ENCODE data around the gene CHD5.
"Not testable (repeated sequence)": the region's sequence is repeated elsewhere in the genome, so short reads cannot be mapped to it uniquely, and the experiment has no call there.

The CHD5 gene

DNA sequence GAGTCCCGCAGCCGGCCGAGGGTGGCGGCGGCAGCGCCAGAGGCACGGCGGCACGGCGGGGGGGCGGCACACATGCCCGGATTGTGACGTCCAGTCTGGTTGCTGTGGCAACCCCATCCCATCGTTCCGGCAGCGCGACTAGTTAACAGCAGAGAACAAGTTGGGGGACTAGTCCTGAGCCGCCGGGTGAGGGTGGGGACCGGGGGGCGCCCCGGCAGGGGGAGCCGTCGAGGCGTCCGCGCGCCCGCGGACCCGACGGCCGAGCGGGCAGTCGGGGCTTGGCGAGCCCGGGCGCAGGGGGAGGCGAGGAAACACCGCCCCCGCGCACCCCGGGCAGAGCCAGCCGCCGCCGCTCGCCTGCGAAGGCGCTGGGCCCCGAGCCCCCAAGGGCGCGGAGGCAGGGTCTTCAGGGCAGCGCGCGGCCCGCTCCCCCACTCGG lies at the start of gene CHD5:
Gene CHD5 (minus strand): TSS at position 54 of the 439 bp plus-strand sequence. CDS start 298 bp downstream, outside the sequence.
- peak; percentile 27 for DNase-seq

DNA sequence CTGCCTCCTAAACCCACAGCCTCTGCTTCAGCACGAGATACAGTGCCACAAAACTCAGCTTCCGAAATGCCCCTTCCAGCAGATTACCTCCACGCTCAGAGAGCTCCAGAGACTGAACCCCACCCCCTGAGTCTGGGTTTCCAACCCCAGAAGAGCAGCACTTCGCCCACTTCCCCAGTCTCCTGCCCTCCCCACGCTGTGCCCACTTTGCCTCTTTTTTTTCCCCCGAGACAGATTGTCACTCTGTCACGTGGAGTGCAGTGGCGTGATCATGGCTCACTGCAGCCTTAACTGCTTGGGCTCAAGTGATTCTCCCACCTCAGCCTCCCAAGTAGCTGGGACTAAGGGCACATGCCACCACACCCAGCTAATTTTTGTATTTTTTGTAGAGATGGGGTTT lies 45.5 kb upstream of the CHD5 start:
- DNase-seq, result no peak

DNA sequence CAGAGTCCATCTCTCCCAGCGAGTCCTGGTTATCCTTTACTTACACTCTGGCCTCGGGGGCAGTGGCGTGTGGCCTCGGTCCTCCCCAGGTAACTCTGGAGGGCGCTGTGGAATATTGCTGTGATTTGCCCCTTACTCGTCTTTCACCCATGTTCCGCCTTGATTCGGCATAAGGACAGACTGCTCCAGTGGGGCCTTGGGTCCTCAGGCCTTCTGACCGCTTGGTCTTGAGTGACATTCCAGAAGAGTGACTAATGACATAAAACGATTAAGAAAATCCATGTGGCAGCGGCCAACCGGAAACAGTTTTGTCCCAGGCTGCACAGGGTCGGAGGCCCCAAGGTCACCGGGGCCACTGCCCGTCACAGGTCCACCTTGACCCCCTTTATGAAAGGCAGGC lies 44.6 kb upstream of the CHD5 start:
- no peak for DNase-seq

GRCh38 chr1:6223617-6224016 lies 43.5 kb upstream of the CHD5 start:
- no peak for DNase-seq

DNA sequence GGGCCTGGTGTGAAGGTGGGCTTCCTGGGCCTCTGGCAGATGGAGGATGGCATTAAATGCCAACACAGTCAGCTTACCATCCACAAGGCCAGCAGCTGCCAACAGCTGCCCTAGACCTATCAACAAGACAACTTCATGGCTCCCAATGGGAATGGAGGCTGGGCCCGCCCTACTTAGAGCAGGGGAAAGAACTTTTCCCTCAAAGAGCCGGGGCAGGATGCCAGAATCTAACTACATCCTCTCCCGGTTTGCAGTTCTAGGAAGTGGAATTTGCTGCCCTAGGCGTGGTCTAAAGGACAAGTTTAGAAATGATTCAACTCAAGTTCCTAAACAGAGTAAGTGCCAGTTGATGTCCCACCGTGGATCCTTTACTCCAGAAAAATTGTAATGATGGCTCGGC lies 42.5 kb upstream of the CHD5 start:
- no peak for DNase-seq

DNA sequence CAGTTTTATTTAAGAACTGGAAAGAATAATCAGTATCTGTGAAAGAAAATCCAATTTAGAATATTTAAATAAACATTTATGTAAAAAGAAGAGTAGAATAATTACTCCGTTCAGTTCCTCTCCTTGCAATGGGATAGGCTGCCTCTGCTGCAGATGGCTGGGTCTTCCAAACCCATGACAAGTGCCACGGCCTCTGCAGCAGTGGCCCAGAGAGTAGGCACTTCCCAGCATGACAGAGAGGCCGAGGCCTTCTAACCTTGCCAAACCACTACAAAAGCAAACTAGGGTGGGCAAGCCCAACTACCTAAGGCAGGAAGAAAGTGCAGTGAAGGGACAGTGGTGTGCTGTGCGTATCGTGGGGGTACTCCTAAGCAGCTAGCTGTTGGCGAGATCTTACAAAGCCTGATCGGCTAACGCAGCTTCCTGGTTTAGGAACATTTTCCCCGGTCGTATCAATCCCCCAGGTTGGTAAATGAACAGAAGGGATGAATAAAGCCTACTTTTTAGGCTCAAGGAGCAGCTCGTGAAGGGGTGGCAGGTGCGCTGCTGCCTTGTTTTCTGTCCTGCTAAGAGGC lies 41.2 kb upstream of the CHD5 start:
- DNase-seq, result no peak

DNA sequence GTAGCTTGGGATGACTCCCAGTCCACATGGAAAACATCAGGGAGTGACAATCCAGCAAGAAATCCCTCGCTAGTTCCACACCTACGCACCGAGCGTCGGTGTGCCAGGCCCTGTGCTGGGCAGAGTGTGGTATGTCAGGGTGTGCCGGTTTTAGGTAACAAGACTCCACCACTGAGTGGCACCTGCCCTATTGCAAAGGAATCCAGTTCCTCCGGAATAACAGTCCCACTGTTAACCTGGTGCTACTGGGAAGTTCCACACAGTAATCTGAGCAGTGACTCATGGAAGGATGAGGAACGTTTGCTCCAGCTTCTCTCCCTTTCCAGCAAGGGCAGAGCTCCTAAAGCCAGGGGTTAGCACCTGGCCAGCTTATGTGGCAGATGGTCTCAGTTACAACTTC lies 40.1 kb upstream of the CHD5 start:
- DNase-seq, result no peak

GRCh38 chr1:6219641-6220040 lies 39.5 kb upstream of the CHD5 start:
- DNase-seq, result not testable (repeated sequence)

DNA sequence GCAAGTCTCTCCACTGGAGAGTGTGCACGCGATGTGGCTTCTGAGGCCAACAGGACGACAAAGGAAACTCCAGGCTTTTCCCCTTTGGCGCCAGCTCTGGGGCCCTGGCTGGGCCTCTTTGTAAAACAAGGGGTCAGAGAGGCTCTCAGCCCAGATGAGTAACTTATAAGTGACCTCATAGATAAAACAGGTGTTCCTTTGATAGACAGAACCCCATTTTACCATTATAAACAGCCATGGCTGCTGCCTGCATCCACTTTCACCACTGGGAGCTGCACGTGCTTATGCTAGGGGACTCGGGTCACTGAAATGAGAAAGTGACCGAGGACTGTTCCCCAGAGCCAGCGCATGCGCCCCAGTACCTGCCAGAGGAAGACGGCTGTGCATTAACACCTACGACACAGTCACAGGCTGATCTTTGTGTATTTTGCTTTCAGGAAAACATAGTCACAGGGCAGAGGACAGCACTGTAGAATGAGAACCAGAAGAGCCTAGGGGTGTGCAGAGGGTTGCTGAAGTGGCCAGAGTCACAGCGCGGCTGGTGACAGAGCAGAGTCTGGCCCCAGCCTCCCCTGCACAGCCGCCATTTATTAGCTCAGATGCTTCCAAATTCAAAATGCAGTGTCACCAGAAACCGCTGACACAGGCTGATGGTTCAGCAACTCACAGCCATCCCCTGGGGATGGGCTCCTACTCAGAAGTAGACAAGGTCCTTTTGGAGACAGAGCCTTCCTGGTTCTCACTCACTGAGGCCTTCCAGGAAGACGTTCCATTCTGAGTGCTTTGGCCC lies 38.4 kb upstream of the CHD5 start:
- no peak for DNase-seq

DNA sequence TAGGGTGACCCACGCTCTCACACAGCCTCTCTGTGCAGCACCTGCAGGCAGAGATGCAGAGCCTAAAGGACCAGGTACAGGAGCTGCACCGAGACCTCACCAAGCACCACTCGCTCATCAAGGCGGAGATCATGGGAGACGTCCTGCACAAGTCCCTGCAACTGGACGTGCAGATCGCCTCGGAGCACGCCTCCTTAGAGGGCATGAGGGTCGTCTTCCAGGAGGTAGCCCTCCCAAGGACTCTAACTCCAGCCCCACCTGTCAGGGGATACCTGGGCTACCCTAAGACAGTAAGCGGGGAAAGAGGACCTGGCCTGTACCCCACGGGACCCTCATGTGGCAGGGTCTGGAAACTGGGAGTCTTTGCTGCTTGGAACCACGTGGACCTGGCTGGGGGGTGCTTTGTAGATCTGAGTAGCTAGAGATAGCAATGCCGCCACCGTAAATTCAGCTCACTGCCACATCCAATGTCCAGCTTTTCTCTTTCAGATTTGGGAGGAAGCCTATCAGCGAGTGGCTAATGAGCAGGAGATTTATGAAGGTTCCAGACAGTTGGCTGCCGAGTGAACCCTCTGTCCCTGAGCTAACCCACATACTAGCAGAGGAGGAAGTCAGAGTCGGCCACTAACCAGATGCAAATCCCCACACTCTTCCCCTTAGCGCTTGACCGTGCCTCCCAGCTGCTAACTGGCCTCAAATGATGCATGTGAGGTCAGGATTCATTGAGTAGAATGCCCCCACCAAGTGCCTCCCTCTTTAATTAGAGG lies 32.3 kb upstream of the CHD5 start:
- peak; percentile 65 for DNase-seq

DNA sequence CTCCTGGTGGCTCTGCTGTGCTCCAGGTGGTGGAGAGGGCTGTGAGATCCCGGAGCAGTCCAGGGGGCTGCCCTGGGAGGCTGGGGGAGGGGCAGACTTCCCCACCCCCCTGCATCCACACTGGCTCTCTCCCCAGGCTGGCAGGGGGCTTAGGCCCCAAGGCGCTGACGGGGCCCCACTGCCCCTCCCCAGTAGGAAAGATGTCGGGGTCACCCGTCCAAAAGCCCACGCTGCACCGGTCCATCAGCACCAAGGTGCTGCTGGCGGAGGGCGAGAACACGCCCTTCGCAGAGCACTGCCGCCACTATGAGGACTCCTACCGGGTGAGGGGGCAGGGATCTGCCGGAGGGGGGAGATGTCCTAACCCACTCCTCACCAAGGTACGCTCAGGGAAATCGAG lies 31.6 kb upstream of the CHD5 start:
- DNase-seq, result no peak

- no peak for DNase-seq
Measured at GRCh38 chr1:6210591-6211355, 30.7 kb upstream of the CHD5 start.

DNA sequence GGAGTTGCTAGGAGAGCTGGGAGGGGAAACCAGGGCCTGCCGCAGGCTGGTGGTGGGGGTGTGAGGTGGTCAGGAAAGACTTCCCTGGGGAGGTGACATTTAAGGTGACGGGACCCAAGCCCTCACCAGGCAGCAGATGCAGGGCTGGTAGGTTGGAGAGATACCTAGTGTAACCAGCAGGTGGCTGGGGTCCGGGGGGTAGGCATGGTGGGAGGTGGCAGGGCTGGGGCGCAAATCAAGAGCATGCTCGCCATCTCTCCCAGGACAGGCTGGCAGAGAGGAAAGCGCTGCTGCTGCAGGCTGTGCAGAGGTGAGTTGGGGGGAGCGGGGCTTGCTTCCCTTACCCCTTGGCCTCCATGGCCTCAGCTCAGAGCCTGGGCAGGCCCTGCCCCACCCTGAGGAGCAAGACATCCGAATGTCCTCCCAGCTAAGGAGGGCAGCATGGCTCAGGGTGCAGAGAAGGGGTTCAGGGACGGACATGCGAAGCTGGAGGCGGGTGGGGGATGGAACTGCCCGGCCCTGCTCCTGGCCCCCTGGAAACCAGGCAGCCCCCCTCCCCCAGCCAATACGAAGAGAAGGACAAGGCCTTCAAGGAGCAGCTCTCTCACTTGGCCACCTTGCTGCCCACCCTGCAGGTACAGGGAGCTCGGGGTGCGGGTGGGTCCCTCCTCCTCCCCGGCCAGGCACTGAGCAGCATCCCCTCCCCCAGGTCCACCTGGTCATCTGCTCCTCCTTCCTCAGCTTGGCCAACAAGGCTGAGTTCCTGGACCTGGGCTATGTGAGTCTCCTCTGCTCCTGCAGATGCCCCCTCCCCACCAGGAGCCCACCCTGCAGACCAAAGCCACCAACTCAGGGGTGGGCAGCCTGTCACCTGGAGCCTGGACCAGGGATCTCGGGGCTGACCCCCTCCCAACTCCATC lies 29.8 kb upstream of the CHD5 start:
- peak; percentile 62 for DNase-seq

DNA sequence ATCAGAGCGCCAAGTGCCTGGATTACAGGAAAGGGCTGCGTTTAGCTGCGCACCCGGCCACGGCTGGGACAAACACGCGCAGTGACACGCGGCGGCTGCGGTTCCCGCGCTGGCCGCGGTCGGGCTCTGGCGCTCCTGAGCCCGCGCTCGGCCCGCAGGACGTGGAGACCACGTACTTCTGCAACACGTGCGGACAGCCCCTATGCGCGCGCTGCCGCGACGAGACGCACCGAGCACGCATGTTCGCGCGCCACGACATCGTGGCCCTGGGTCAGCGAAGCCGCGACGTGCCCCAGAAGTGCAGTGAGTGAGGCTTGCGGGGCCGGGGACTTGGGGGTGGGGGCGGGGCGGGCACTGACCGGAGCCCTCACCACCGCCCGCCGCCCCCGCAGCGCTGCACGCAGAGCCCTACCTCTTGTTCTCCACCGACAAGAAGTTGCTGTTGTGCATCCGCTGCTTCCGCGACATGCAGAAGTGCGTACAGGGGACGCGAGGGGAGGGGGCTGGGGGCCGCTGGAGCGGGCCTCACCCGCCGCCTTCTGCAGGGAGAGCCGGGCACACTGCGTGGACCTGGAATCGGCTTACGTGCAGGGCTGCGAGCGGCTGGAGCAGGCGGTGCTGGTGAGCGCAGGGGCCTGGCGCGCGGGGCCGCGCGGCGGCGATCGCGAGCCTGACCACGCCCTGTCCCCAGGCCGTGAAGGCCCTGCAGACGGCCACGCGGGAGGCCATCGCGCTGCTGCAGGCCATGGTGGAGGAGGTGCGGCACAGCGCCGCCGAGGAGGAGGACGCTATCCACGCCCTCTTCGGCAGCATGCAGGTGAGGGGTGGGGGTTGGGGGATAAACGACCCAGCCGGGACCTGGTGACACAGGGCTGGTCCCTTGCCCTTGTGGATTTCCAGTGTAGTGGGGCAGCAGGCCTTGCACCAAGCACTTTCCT lies 28.9 kb upstream of the CHD5 start:
- DNase-seq, result peak; percentile 73

DNA sequence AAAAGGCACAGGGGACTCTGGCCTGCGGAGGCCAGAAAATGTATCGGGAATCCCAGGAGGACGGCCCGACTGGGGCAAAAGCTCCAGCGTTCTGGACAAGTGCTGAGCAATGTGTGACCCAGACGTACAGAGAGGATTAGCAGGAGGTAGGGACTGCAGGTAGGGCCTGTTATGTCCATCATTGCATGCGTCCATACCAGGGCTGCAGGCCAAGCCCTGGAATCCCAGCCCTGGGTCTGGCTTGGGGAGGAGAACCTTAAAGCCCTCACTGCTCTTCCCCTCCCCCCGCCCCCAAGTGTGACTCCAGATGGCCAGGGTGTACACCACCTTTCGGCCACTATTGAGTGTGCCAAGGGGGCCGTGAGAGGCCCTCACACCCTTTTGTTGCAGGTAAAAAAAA lies 27.8 kb upstream of the CHD5 start:
- DNase-seq, result no peak

- no peak for DNase-seq
Measured at GRCh38 chr1:6207075-6207885, 27.2 kb upstream of the CHD5 start.

- DNase-seq, result no peak
Measured at GRCh38 chr1:6206520-6206855, 26.4 kb upstream of the CHD5 start.

- peak; percentile 60 for DNase-seq
Measured at GRCh38 chr1:6205849-6206519, 25.9 kb upstream of the CHD5 start, which contains the start of gene RNF207. RNF207 (plus strand) TSS chr1:6206119; CDS start chr1:6206536, 417 bp downstream.

DNA sequence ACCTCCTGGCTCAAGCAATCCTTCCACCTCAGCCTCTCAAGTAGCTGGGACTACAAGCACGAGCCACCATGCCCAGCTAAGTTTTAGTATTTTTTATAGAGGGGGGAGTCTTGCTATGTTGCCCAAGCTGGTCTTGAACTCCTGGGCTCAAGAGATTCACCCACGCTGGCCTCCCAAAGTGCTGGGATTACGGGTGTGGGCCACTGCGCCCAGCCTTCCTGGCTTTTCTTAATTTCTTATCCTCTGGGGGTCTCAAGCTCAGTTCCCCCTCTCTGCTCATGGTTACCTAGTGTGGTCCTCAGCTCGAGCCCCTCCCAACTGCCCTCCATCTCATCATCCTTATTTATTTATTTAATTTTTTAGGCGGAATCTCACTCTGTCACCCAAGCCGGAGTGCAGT lies 22.1 kb upstream of the CHD5 start:
- no peak for DNase-seq
